GM23338 (cell line): ENCODE measurements around the gene NPTXR. TPM values are rescaled to one million over a fixed set of nuclear protein-coding genes. Genes with fewer than 3 reads are reported as not detected.
A peak's percentile ranks its signal among the peaks of the same experiment; 100 is the strongest.

Experiments
- ATAC-seq: fragments of 200-7000 bp; cut with Tn5 transposase; 3 replicates; pipeline ENCODE4 v1.9.1; 2020
- DNase-seq: peaks from one replicate; pipeline ENCODE4 v3.0.0-alpha.2; 2015; ENCODE audit warnings: low spot score
- H2AFZ ChIP-seq: fragments of 200-600 bp; sonication (generic); 2 replicates; pipeline ENCODE4 v1.8.0; 2016; ENCODE audit warnings: antibody characterized with exemption, mild to moderate bottlenecking, moderate library complexity
- H3F3A ChIP-seq: fragments of 200-600 bp; sonication (generic); replicated peaks from 2 replicates; pipeline ENCODE4 v1.8.0; 2017; ENCODE audit warnings: antibody characterized with exemption, mixed run types, low read depth
- H3K27ac ChIP-seq: fragments of 200-600 bp; sonication (generic); 2 replicates; pipeline ENCODE4 v1.6.1; 2016; ENCODE audit warnings: low read depth
- H3K27me3 ChIP-seq: fragments of 200-600 bp; sonication (generic); 2 replicates; pipeline ENCODE4 v1.8.0; 2016; ENCODE audit warnings: mild to moderate bottlenecking, mixed run types, moderate library complexity; ENCODE audit not compliant: insufficient read depth
- H3K36me3 ChIP-seq: fragments of 200-600 bp; sonication (generic); 2 replicates; pipeline ENCODE4 v1.8.0; 2016; ENCODE audit warnings: mild to moderate bottlenecking; ENCODE audit not compliant: insufficient read depth
- H3K4me1 ChIP-seq: fragments of 200-600 bp; sonication (generic); 2 replicates; pipeline ENCODE4 v1.8.0; 2016; ENCODE audit warnings: mild to moderate bottlenecking, moderate library complexity; ENCODE audit not compliant: insufficient read depth
- H3K4me2 ChIP-seq: fragments of 200-600 bp; sonication (generic); 2 replicates; pipeline ENCODE4 v1.7.1; 2017; ENCODE audit warnings: mixed run types
- H3K4me3 ChIP-seq: fragments of 200-600 bp; sonication (generic); 2 replicates; pipeline ENCODE4 v1.6.1; 2016; ENCODE audit warnings: mixed run types
- H3K79me2 ChIP-seq: fragments of 200-600 bp; sonication (generic); replicated peaks from 2 replicates; pipeline ENCODE4 v1.8.0; 2017; ENCODE audit warnings: mild to moderate bottlenecking; ENCODE audit not compliant: insufficient read depth
- H3K9me2 ChIP-seq: fragments of 200-600 bp; sonication (generic); 2 replicates; pipeline ENCODE4 v1.8.0; 2017; ENCODE audit not compliant: insufficient read depth
- H4K20me1 ChIP-seq: fragments of 200-600 bp; sonication (generic); replicated peaks from 2 replicates; pipeline ENCODE4 v1.8.0; 2017; ENCODE audit warnings: mild to moderate bottlenecking; ENCODE audit not compliant: insufficient read depth
- H3K27ac Mint-ChIP-seq: 2 replicates; pipeline ENCODE4 v1.8.0; 2020; ENCODE audit warnings: inconsistent platforms, mild to moderate bottlenecking, moderate library complexity, mixed read lengths
- H3K27me3 Mint-ChIP-seq: 3 replicates; pipeline ENCODE4 v1.8.0; 2022; ENCODE audit warnings: low read depth, mild to moderate bottlenecking, moderate library complexity, mixed read lengths, inconsistent platforms; ENCODE audit not compliant: insufficient read depth, poor library complexity
- H3K36me3 Mint-ChIP-seq: 3 replicates; pipeline ENCODE4 v1.8.0; 2021; ENCODE audit warnings: low read depth, mild to moderate bottlenecking, inconsistent platforms, moderate library complexity, mixed read lengths
- H3K4me1 Mint-ChIP-seq: 3 replicates; pipeline ENCODE4 v1.8.0; 2020; ENCODE audit warnings: mild to moderate bottlenecking, inconsistent platforms, mixed read lengths
- H3K4me3 Mint-ChIP-seq: 3 replicates; pipeline ENCODE4 v1.8.0; 2021; ENCODE audit warnings: moderate library complexity, mild to moderate bottlenecking, inconsistent platforms, mixed read lengths
- H3K9me3 Mint-ChIP-seq: 3 replicates; pipeline ENCODE4 v1.8.0; 2020; ENCODE audit warnings: moderate library complexity, mild to moderate bottlenecking, inconsistent platforms, mixed read lengths
- CREB1 ChIP-seq: fragments of 250-450 bp; sonication (Bioruptor Pico); IDR thresholded peaks from 2 replicates; pipeline ENCODE4 v1.5.0; 2020; ENCODE audit warnings: low read depth, mild to moderate bottlenecking, moderate library complexity
- EZH2 ChIP-seq: fragments of 200-600 bp; sonication (generic); IDR thresholded peaks from one replicate; pipeline ENCODE4 v1.8.0; 2017; ENCODE audit warnings: antibody characterized with exemption, mild to moderate bottlenecking, low read depth; ENCODE audit not compliant: unreplicated experiment
- EZH2phosphoT487 ChIP-seq: fragments of 200-600 bp; sonication (generic); IDR thresholded peaks from one replicate; pipeline ENCODE4 v1.8.1; 2018; ENCODE audit warnings: antibody characterized with exemption; ENCODE audit not compliant: unreplicated experiment
- NANOG ChIP-seq: IDR thresholded peaks from 2 replicates; pipeline ENCODE4 v1.6.1; 2016; ENCODE audit warnings: antibody characterized with exemption, borderline replicate concordance
- POLR2AphosphoS5 ChIP-seq: IDR thresholded peaks from 2 replicates; pipeline ENCODE4 v1.6.1; 2016; ENCODE audit warnings: antibody characterized with exemption, low read depth
- REST ChIP-seq: IDR thresholded peaks from one replicate; pipeline ENCODE4 v1.6.1; 2018; ENCODE audit warnings: antibody characterized with exemption; ENCODE audit not compliant: unreplicated experiment
- STAT1 ChIP-seq: IDR thresholded peaks from one replicate; pipeline ENCODE4 v1.6.1; 2016; ENCODE audit warnings: antibody characterized with exemption; ENCODE audit not compliant: unreplicated experiment
- ZNF114 ChIP-seq: fragments of 250-450 bp; sonication (Bioruptor Pico); IDR thresholded peaks from 2 replicates; pipeline ENCODE4 v1.5.0; 2020; ENCODE audit warnings: mild to moderate bottlenecking, moderate library complexity
- ZNF331 ChIP-seq: fragments of 250-450 bp; sonication (Bioruptor Pico); IDR thresholded peaks from 2 replicates; pipeline ENCODE4 v1.5.0; 2020; ENCODE audit warnings: low read depth, mild to moderate bottlenecking, moderate library complexity
- polyA plus RNA-seq: library from polyadenylated mRNA; unstranded; fragments of >200 nt; fragmentation: Nextera tagmentation; extraction: Ambion mirVana; gene quantifications from 2 replicates; pipeline ENCODE4 v1.2.1, GENCODE V29; 2016
- total RNA-seq: library from RNA; depleted of rRNA; stranded (reverse); fragments of >200 nt; shearing (Covaris generic); gene quantifications from 2 replicates; pipeline ENCODE4 v1.2.3, GENCODE V29; 2014
- TF ChIP-seq, protein P1 (sequence below), 2 experiments: fragments of 200-600 bp in 1 of 2; sonication (generic) in 1 of 2; conservative IDR thresholded peaks; 2 replicates each; pipeline versions ENCODE4 v1.5.1 to v1.6.1; 2016 to 2017; ENCODE audit warnings: antibody characterized with exemption in 2 of 2, low read depth in 2 of 2, mild to moderate bottlenecking in 2 of 2, moderate library complexity in 1 of 2
- TF ChIP-seq, protein P2 (sequence below): IDR thresholded peaks from 2 replicates; pipeline ENCODE4 v1.6.1; 2016; ENCODE audit warnings: antibody characterized with exemption
- TF ChIP-seq, protein P3 (sequence below): fragments of 250-450 bp; sonication (Bioruptor Pico); IDR thresholded peaks from 2 replicates; pipeline ENCODE4 v1.5.0; 2020; ENCODE audit warnings: mild to moderate bottlenecking, moderate library complexity

NPTXR gene
- total and polyA plus RNA-seq, 2 experiments from 2014 or later = 0.89 to 13.4 TPM

GRCh38 chr22:38865201-38866023, 21.6 kb upstream of the NPTXR start:
- Histone ChIP-seq H3K79me2 (peaks cover under 1% of the 10 kb centered on the region; the same call in 1 of the 2 replicates), H4K20me1 (peaks cover 34% of the 10 kb centered on the region), H3K27ac (no peak overlapping the region), H3K27me3 (no peaks in the 10 kb centered on the region), H2AFZ (no peak overlapping the region), H3K36me3 (peaks cover 6% of the 10 kb centered on the region; the same call in 1 of the 2 replicates), H3K4me2 (peak overlapping the region; percentile 89), H3K4me1 (peaks cover 64% of the 10 kb centered on the region), H3F3A (0 out of 2 replicates have a peak, but pooled peaks cover 10% of the 10 kb centered on the region), H3K9me2 (no peaks in the 10 kb centered on the region), H3K4me3 (peak overlapping the region; percentile 68; the same call in 1 of the 2 replicates)
- peaks cover 5% of the 10 kb centered on the region for H3K27me3 Mint-ChIP-seq
- H3K36me3 Mint-ChIP-seq = peaks cover 35% of the 10 kb centered on the region
- no peak overlapping the region for H3K27ac Mint-ChIP-seq
- H3K9me3 Mint-ChIP-seq = no peaks in the 10 kb centered on the region
- ATAC-seq (no peak), DNase-seq (no peak)
- TF ChIP-seq ZNF114 = no peak
- no peak for TF ChIP-seq ZNF331
- no peak for TF ChIP-seq REST
- TF ChIP-seq, protein P1, sequence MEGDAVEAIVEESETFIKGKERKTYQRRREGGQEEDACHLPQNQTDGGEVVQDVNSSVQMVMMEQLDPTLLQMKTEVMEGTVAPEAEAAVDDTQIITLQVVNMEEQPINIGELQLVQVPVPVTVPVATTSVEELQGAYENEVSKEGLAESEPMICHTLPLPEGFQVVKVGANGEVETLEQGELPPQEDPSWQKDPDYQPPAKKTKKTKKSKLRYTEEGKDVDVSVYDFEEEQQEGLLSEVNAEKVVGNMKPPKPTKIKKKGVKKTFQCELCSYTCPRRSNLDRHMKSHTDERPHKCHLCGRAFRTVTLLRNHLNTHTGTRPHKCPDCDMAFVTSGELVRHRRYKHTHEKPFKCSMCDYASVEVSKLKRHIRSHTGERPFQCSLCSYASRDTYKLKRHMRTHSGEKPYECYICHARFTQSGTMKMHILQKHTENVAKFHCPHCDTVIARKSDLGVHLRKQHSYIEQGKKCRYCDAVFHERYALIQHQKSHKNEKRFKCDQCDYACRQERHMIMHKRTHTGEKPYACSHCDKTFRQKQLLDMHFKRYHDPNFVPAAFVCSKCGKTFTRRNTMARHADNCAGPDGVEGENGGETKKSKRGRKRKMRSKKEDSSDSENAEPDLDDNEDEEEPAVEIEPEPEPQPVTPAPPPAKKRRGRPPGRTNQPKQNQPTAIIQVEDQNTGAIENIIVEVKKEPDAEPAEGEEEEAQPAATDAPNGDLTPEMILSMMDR (conservative IDR thresholded peaks at IDR 0.05; ENCODE audit: low read depth in 2 of 2) = no peak
- no peak for TF ChIP-seq CREB1
- TF ChIP-seq STAT1 = no peak
- no peak for TF ChIP-seq EZH2
- TF ChIP-seq EZH2phosphoT487 = no peak
- TF ChIP-seq, protein P2, sequence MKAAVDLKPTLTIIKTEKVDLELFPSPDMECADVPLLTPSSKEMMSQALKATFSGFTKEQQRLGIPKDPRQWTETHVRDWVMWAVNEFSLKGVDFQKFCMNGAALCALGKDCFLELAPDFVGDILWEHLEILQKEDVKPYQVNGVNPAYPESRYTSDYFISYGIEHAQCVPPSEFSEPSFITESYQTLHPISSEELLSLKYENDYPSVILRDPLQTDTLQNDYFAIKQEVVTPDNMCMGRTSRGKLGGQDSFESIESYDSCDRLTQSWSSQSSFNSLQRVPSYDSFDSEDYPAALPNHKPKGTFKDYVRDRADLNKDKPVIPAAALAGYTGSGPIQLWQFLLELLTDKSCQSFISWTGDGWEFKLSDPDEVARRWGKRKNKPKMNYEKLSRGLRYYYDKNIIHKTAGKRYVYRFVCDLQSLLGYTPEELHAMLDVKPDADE = no peak
- no peak for TF ChIP-seq NANOG
- TF ChIP-seq, protein P3, sequence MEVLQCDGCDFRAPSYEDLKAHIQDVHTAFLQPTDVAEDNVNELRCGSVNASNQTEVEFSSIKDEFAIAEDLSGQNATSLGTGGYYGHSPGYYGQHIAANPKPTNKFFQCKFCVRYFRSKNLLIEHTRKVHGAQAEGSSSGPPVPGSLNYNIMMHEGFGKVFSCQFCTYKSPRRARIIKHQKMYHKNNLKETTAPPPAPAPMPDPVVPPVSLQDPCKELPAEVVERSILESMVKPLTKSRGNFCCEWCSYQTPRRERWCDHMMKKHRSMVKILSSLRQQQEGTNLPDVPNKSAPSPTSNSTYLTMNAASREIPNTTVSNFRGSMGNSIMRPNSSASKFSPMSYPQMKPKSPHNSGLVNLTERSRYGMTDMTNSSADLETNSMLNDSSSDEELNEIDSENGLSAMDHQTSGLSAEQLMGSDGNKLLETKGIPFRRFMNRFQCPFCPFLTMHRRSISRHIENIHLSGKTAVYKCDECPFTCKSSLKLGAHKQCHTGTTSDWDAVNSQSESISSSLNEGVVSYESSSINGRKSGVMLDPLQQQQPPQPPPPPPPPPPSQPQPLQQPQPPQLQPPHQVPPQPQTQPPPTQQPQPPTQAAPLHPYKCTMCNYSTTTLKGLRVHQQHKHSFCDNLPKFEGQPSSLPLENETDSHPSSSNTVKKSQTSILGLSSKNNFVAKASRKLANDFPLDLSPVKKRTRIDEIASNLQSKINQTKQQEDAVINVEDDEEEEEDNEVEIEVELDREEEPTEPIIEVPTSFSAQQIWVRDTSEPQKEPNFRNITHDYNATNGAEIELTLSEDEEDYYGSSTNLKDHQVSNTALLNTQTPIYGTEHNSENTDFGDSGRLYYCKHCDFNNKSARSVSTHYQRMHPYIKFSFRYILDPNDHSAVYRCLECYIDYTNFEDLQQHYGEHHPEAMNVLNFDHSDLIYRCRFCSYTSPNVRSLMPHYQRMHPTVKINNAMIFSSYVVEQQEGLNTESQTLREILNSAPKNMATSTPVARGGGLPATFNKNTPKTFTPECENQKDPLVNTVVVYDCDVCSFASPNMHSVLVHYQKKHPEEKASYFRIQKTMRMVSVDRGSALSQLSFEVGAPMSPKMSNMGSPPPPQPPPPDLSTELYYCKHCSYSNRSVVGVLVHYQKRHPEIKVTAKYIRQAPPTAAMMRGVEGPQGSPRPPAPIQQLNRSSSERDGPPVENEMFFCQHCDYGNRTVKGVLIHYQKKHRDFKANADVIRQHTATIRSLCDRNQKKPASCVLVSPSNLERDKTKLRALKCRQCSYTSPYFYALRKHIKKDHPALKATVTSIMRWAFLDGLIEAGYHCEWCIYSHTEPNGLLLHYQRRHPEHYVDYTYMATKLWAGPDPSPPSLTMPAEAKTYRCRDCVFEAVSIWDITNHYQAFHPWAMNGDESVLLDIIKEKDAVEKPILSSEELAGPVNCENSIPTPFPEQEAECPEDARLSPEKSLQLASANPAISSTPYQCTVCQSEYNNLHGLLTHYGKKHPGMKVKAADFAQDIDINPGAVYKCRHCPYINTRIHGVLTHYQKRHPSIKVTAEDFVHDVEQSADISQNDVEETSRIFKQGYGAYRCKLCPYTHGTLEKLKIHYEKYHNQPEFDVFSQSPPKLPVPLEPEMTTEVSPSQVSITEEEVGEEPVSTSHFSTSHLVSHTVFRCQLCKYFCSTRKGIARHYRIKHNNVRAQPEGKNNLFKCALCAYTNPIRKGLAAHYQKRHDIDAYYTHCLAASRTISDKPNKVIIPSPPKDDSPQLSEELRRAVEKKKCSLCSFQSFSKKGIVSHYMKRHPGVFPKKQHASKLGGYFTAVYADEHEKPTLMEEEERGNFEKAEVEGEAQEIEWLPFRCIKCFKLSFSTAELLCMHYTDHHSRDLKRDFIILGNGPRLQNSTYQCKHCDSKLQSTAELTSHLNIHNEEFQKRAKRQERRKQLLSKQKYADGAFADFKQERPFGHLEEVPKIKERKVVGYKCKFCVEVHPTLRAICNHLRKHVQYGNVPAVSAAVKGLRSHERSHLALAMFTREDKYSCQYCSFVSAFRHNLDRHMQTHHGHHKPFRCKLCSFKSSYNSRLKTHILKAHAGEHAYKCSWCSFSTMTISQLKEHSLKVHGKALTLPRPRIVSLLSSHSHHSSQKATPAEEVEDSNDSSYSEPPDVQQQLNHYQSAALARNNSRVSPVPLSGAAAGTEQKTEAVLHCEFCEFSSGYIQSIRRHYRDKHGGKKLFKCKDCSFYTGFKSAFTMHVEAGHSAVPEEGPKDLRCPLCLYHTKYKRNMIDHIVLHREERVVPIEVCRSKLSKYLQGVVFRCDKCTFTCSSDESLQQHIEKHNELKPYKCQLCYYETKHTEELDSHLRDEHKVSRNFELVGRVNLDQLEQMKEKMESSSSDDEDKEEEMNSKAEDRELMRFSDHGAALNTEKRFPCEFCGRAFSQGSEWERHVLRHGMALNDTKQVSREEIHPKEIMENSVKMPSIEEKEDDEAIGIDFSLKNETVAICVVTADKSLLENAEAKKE (CRISPR knock-in tag) = no peak
- TF ChIP-seq POLR2AphosphoS5 = no peak
- H3K4me3 Mint-ChIP-seq = no peak overlapping the region; the same call in 2 of the 3 replicates
- H3K4me1 Mint-ChIP-seq = peaks cover 56% of the 10 kb centered on the region
